CD14-positive monocyte (primary cell): ENCODE data around the gene ASMTL. TPM values are rescaled to one million over a fixed set of nuclear protein-coding genes. Genes with fewer than 3 reads are reported as not detected.
"Not testable (repeated sequence)": the region's sequence is repeated elsewhere in the genome, so short reads cannot be mapped to it uniquely, and the experiment has no call there.

Experiments used
- DNase-seq, 3 donors: peaks; one replicate each; pipeline ENCODE4 v3.0.0-alpha.2; 2011 to 2022
- H2AFZ ChIP-seq: 2 replicates; pipeline ENCODE4 v1.6.0; 2012; ENCODE audit warnings: mild to moderate bottlenecking, low read depth, low read length, inconsistent platforms; ENCODE audit not compliant: insufficient read depth, poor library complexity, severe bottlenecking
- H3K27ac ChIP-seq, 2 donors: 1 replicate in 1 of 2; 2 replicates in 1 of 2; pipeline ENCODE4 v1.5.1; 2012 to 2013; ENCODE audit warnings: low read length in 2 of 2, control low read depth in 1 of 2, inconsistent platforms in 1 of 2, low read depth in 1 of 2, mild to moderate bottlenecking in 1 of 2
- H3K27me3 ChIP-seq, 2 donors: one replicate each; pipeline versions ENCODE4 v1.6.0 to v1.6.1; 2011 to 2013; ENCODE audit warnings: low read length in 2 of 2; ENCODE audit not compliant: control insufficient read depth in 2 of 2, insufficient read depth in 2 of 2
- H3K36me3 ChIP-seq, 2 donors: replicated peaks in 1 of 2; 1 replicate in 1 of 2; 2 replicates in 1 of 2; pipeline versions ENCODE4 v1.5.1 to v1.6.1; 2012 to 2013; ENCODE audit warnings: low read length in 2 of 2, control low read depth in 1 of 2, inconsistent platforms in 1 of 2, mild to moderate bottlenecking in 1 of 2; ENCODE audit not compliant: insufficient read depth in 2 of 2, control insufficient read depth in 1 of 2
- H3K4me1 ChIP-seq, 2 donors: 1 replicate in 1 of 2; 2 replicates in 1 of 2; pipeline versions ENCODE4 v1.5.1 to v1.6.1; 2012 to 2013; ENCODE audit warnings: low read length in 2 of 2, control low read depth in 1 of 2, inconsistent platforms in 1 of 2, mild to moderate bottlenecking in 1 of 2, moderate library complexity in 1 of 2; ENCODE audit not compliant: insufficient read depth in 2 of 2, control insufficient read depth in 1 of 2
- H3K4me2 ChIP-seq: replicated peaks from 2 replicates; pipeline ENCODE3; 2012; ENCODE audit warnings: low read length, moderate library complexity, mild to moderate bottlenecking; ENCODE audit not compliant: poor library complexity, severe bottlenecking; ENCODE audit errors: extremely low read depth
- H3K4me3 ChIP-seq, 3 experiments: fragments of 200-600 bp in 1 of 3; sonication (generic) in 1 of 3; replicated peaks in 1 of 3; 1 replicate in 2 of 3; 2 replicates in 1 of 3; pipeline ENCODE4 v1.5.1; 2011 to 2013; ENCODE audit warnings: low read length in 3 of 3, mild to moderate bottlenecking in 3 of 3, control low read depth in 2 of 3, low read depth in 2 of 3, inconsistent platforms in 1 of 3, moderate library complexity in 1 of 3
- H3K79me2 ChIP-seq: 2 replicates; pipeline ENCODE4 v1.6.0; 2012; ENCODE audit warnings: mild to moderate bottlenecking, control low read depth, inconsistent platforms, low read length, moderate library complexity; ENCODE audit not compliant: insufficient read depth
- H3K9ac ChIP-seq: 2 replicates; pipeline ENCODE4 v1.6.0; 2017; ENCODE audit warnings: low read length, mild to moderate bottlenecking; ENCODE audit not compliant: insufficient read depth, poor library complexity, severe bottlenecking
- H3K9me3 ChIP-seq, 2 donors: replicated peaks in 1 of 2; 1 replicate in 1 of 2; 2 replicates in 1 of 2; pipeline versions ENCODE4 v1.5.1 to v1.6.1; 2012 to 2013; ENCODE audit warnings: low read length in 2 of 2, control low read depth in 1 of 2; ENCODE audit not compliant: control insufficient read depth in 1 of 2, insufficient read depth in 1 of 2
- H4K20me1 ChIP-seq: 2 replicates; pipeline ENCODE4 v1.6.0; 2012; ENCODE audit warnings: mild to moderate bottlenecking, low read length, control low read depth, moderate library complexity; ENCODE audit not compliant: insufficient read depth
- H3K27ac Mint-ChIP-seq, 7 donors: one replicate each; pipeline ENCODE4 v1.8.0; 2020; ENCODE audit warnings: mild to moderate bottlenecking in 7 of 7, mixed read lengths in 7 of 7, moderate library complexity in 6 of 7, inconsistent platforms in 2 of 7
- H3K27me3 Mint-ChIP-seq, 3 donors: one replicate each; pipeline ENCODE4 v1.8.0; 2021 to 2022; ENCODE audit warnings: low read depth in 3 of 3, mild to moderate bottlenecking in 3 of 3, mixed read lengths in 3 of 3, moderate library complexity in 3 of 3, inconsistent platforms in 1 of 3
- H3K36me3 Mint-ChIP-seq, 2 donors: one replicate each; pipeline ENCODE4 v1.8.0; 2020; ENCODE audit warnings: mixed read lengths in 2 of 2, inconsistent platforms in 1 of 2, mild to moderate bottlenecking in 1 of 2
- H3K4me1 Mint-ChIP-seq: one replicate; pipeline ENCODE4 v1.8.0; 2020; ENCODE audit warnings: mild to moderate bottlenecking, mixed read lengths
- H3K4me3 Mint-ChIP-seq, 2 donors: one replicate each; pipeline ENCODE4 v1.8.0; 2020; ENCODE audit warnings: mild to moderate bottlenecking in 2 of 2, mixed read lengths in 2 of 2, moderate library complexity in 1 of 2
- H3K9me3 Mint-ChIP-seq, 7 donors: one replicate each; pipeline ENCODE4 v1.8.0; 2020 to 2022; ENCODE audit warnings: mixed read lengths in 7 of 7, mild to moderate bottlenecking in 6 of 7, moderate library complexity in 6 of 7, inconsistent platforms in 2 of 7
- WGBS: methylation state at CpG from one replicate; pipeline ENCODE4 v1.1.5; 2013; ENCODE audit warnings: missing lambda C conversion rate; ENCODE audit not compliant: insufficient coverage; 5-methylcytosine and 5-hydroxymethylcytosine counted together
- intact Hi-C, 2 donors: fragments of 100-400 bp; cut with micrococcal nuclease; formaldehyde crosslinking; loops; one replicate each; pipeline versions ENCODE4 v1.15.0 to v1.15.1; 2023
- polyA plus RNA-seq, 3 donors: library from polyadenylated mRNA; depleted of rRNA in 1 of 3; unstranded in 2 of 3; stranded (reverse) in 1 of 3; fragments of 300-500 nt in 2 of 3; fragments of >200 nt in 1 of 3; fragmentation: Illumina TruSeq in 2 of 3; gene quantifications; 1 replicate in 2 of 3; 2 replicates in 1 of 3; pipeline ENCODE4 v1.2.3, GENCODE V29; 2012 to 2021
- TF ChIP-seq, protein P1 (sequence below): fragments of 200-600 bp; IDR thresholded peaks from one replicate; pipeline ENCODE4 v1.8.0; 2022; ENCODE audit warnings: antibody characterized with exemption, mild to moderate bottlenecking

The ASMTL gene
- polyA plus RNA-seq, 3 donors: 19.0 to 31.5 (median 31.0) TPM

DNA sequence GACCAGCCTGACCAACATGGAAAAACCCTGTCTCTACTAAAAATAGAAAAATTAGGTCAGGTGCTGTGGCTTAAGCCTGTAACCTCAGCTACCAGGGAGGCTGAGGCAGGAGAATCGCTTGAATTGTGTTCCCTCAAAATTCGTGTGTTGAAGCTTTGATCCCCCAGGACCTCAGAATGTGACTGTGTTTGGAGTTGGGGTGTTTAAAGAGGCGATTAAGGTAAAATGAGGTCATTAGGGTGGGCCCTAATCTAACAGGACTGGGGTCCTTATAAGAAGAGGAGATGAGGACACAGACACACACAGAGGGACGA is 84.4 kb downstream of the ASMTL start:
- Histone ChIP-seq H3K9me3 (no peaks in the 10 kb centered on the region), H3K36me3 (peaks cover 0 to 4% of the 10 kb centered on the region in 2 donors), H3K79me2 (no peaks in the 10 kb centered on the region), H3K4me1 (no peaks in the 10 kb centered on the region), H2AFZ (no peak overlapping the region), H4K20me1 (no peaks in the 10 kb centered on the region), H3K4me2 (no peak overlapping the region), H3K4me3 (no peak overlapping the region), H3K27me3 (no peaks in the 10 kb centered on the region), H3K27ac (no peak overlapping the region), H3K9ac (no peak overlapping the region)
- intact Hi-C loops: no loop called here
- 98% methylated on average over 3 of the region's 4 CpGs for WGBS
- Mint-ChIP-seq H3K36me3 (peaks cover 10 to 25% of the 10 kb centered on the region in 2 donors), H3K4me3 (no peak overlapping the region), H3K27ac (peak overlapping the region in 2 of 7 donors; percentile 13 to 32), H3K27me3 (peaks cover 0 to 2% (median 1%) of the 10 kb centered on the region in 3 donors), H3K9me3 (peaks cover 4 to 9% (median 5%) of the 10 kb centered on the region in 7 donors), H3K4me1 (no peaks in the 10 kb centered on the region)
- DNase-seq: no peak
- TF ChIP-seq, protein P1, sequence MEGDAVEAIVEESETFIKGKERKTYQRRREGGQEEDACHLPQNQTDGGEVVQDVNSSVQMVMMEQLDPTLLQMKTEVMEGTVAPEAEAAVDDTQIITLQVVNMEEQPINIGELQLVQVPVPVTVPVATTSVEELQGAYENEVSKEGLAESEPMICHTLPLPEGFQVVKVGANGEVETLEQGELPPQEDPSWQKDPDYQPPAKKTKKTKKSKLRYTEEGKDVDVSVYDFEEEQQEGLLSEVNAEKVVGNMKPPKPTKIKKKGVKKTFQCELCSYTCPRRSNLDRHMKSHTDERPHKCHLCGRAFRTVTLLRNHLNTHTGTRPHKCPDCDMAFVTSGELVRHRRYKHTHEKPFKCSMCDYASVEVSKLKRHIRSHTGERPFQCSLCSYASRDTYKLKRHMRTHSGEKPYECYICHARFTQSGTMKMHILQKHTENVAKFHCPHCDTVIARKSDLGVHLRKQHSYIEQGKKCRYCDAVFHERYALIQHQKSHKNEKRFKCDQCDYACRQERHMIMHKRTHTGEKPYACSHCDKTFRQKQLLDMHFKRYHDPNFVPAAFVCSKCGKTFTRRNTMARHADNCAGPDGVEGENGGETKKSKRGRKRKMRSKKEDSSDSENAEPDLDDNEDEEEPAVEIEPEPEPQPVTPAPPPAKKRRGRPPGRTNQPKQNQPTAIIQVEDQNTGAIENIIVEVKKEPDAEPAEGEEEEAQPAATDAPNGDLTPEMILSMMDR: no peak

DNA sequence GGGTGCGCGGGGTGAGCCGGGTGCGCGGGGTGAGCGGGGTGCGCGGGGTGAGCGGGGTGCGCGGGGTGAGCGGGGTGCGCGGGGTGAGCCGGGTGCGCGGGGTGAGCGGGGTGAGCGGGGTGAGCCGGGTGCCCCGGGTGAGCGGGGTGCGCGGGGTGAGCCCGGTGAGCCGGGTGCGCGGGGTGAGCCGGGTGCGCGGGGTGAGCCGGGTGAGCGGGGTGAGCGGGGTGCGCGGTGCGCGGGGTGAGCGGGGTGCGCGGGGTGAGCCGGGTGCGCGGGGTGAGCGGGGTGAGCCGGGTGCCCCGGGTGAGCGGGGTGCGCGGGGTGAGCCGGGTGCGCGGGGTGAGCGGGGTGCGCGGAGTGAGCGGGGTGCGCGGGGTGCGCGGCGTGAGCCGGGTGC is 86.3 kb downstream of the ASMTL start:
- DNase-seq, H4K20me1 ChIP-seq, H3K27me3 Mint-ChIP-seq, H3K4me1 Mint-ChIP-seq, H3K4me3 ChIP-seq, H3K9me3 ChIP-seq, H3K4me2 ChIP-seq, H3K36me3 ChIP-seq, H3K27ac Mint-ChIP-seq, H3K9me3 Mint-ChIP-seq, H3K4me3 Mint-ChIP-seq, intact Hi-C loops, H3K27me3 ChIP-seq, H3K9ac ChIP-seq, H3K27ac ChIP-seq, H3K4me1 ChIP-seq, H3K79me2 ChIP-seq, H2AFZ ChIP-seq: not testable (repeated sequence)
- WGBS: no CpG with 5 or more reads among the region's 63 CpGs
- peaks cover 22 to 41% of the 10 kb centered on the region in 2 donors for H3K36me3 Mint-ChIP-seq
